HepG2 (cell line): ENCODE data around the gene MSANTD1. TPM values are rescaled to one million over a fixed set of nuclear protein-coding genes. Genes with fewer than 3 reads are reported as not detected.

ENCODE experiments used
- ATAC-seq: fragments of 200-7000 bp; cut with Tn5 transposase; 3 replicates; pipeline ENCODE4 v1.9.1; 2020; ENCODE audit warnings: mild to moderate bottlenecking, moderate library complexity
- BruUV-seq: library from RNA; stranded (reverse); fragments of 400-500 nt; replicated peaks from 2 replicates; lab custom pipeline; 2021; lab: Mats Ljungman, UMichigan
- CTCF ChIA-PET: fragments of 300-600 bp; formaldehyde crosslinking; extraction: SDS; loops from one replicate; lab custom pipeline; 2021; ENCODE audit warnings: low total read pairs, inconsistent platforms, low intra/inter-chr PET ratio; lab: Yijun Ruan, JAX
- POLR2A ChIA-PET: fragments of 350-600 bp; sonication (Branson Sonifier 250); formaldehyde crosslinking; loops from one replicate; lab custom pipeline; 2020; ENCODE audit warnings: antibody characterized with exemption, inconsistent platforms; lab: Yijun Ruan, JAX
- DNase-seq: peaks from one replicate; pipeline ENCODE4 v3.0.0-alpha.2; 2015; ENCODE audit warnings: low spot score
- FAIRE-seq: peaks from 3 replicates; lab custom pipeline; 2011; peaks lifted over from hg19 to GRCh38; lab: Jason Lieb, UNC
- H2AFZ ChIP-seq: one replicate; pipeline ENCODE4 v1.6.1; 2011; ENCODE audit warnings: low read length, inconsistent platforms
- H3K27ac ChIP-seq: fragments of 300-600 bp; 3 replicates; pipeline ENCODE4 v1.8.0; 2011; ENCODE audit warnings: mixed run types, mild to moderate bottlenecking, mixed read lengths, low read length, inconsistent platforms; ENCODE audit not compliant: insufficient read depth; ENCODE audit errors: extremely low read length
- H3K27me3 ChIP-seq, 2 experiments: fragments of 200-600 bp in 1 of 2; 2 replicates in 1 of 2; 3 replicates in 1 of 2; pipeline versions ENCODE4 v1.6.0 to v1.8.0; 2011; ENCODE audit warnings: low read length in 2 of 2, mild to moderate bottlenecking in 2 of 2, moderate library complexity in 2 of 2, inconsistent platforms in 1 of 2; ENCODE audit not compliant: insufficient read depth in 2 of 2, control insufficient read depth in 1 of 2
- H3K36me3 ChIP-seq, 2 experiments: fragments of 200-600 bp in 1 of 2; replicated peaks in 1 of 2; 2 replicates in 1 of 2; 3 replicates in 1 of 2; pipeline versions ENCODE4 v1.5.1 to v1.8.0; 2011; ENCODE audit warnings: low read length in 2 of 2, inconsistent platforms in 1 of 2; ENCODE audit not compliant: insufficient read depth in 2 of 2, control insufficient read depth in 1 of 2
- H3K4me1 ChIP-seq: 2 replicates; pipeline ENCODE4 v1.5.1; 2012; ENCODE audit warnings: low read length, inconsistent platforms; ENCODE audit not compliant: insufficient read depth
- H3K4me2 ChIP-seq: 2 replicates; pipeline ENCODE4 v1.6.0; 2011; ENCODE audit warnings: low read depth, low read length, inconsistent platforms
- H3K4me3 ChIP-seq, 3 experiments: fragments of 200-600 bp in 1 of 3; sonication (generic), shearing (Covaris generic) in 1 of 3; replicated peaks in 1 of 3; 2 replicates each; pipeline ENCODE4 v1.5.1; 2011 to 2016; ENCODE audit warnings: low read length in 3 of 3, inconsistent platforms in 2 of 3, low read depth in 2 of 3, mild to moderate bottlenecking in 2 of 3, control low read depth in 1 of 3, mixed read lengths in 1 of 3; ENCODE audit not compliant: insufficient read depth in 1 of 3
- H3K79me2 ChIP-seq: one replicate; pipeline ENCODE4 v1.6.1; 2011; ENCODE audit warnings: low read length, inconsistent platforms; ENCODE audit not compliant: insufficient read depth
- H3K9ac ChIP-seq: 2 replicates; pipeline ENCODE4 v1.6.0; 2011; ENCODE audit warnings: mild to moderate bottlenecking, low read depth, low read length, inconsistent platforms; ENCODE audit not compliant: insufficient read depth
- H3K9me3 ChIP-seq: 2 replicates; pipeline ENCODE4 v1.5.1; 2012; ENCODE audit warnings: mild to moderate bottlenecking, low read length
- H4K20me1 ChIP-seq: 2 replicates; pipeline ENCODE4 v1.6.0; 2011; ENCODE audit warnings: inconsistent platforms, mild to moderate bottlenecking, low read length, moderate library complexity; ENCODE audit not compliant: insufficient read depth
- CHD4 ChIP-seq: fragments of 200-600 bp; sonication (generic); IDR thresholded peaks from 2 replicates; pipeline ENCODE4 v1.7.0; 2017; ENCODE audit warnings: mild to moderate bottlenecking, low read length, borderline replicate concordance
- EP300 ChIP-seq, 3 experiments: sonication (generic) in 1 of 3; formaldehyde crosslinking in 1 of 3; IDR thresholded peaks; 2 replicates each; pipeline versions ENCODE4 v1.5.1 to v1.6.1; 2011 to 2020; ENCODE audit warnings: low read depth in 2 of 3, low read length in 2 of 3, borderline replicate concordance in 1 of 3, improper control_type of control experiment in 1 of 3, mild to moderate bottlenecking in 1 of 3, missing genetic modification reagents in 1 of 3, moderate library complexity in 1 of 3
- MAFK ChIP-seq, 2 experiments: IDR thresholded peaks in 1 of 2; conservative IDR thresholded peaks in 1 of 2; 2 replicates each; pipeline ENCODE4 v1.6.1; 2011; ENCODE audit warnings: improper control_type of control experiment in 2 of 2, low read length in 2 of 2
- MIER2 ChIP-seq: IDR thresholded peaks from 2 replicates; pipeline ENCODE4 v1.6.1; 2016; ENCODE audit warnings: missing biosample characterization, missing genetic modification reagents
- NRL ChIP-seq: sonication (generic); formaldehyde crosslinking; IDR thresholded peaks from 2 replicates; pipeline ENCODE4 v1.5.0; 2020; ENCODE audit warnings: missing genetic modification reagents, mild to moderate bottlenecking, moderate library complexity, borderline replicate concordance
- PLRG1 ChIP-seq: fragments of 450-650 bp; conservative IDR thresholded peaks from 2 replicates; pipeline ENCODE4 v1.6.1; 2016
- RBAK ChIP-seq: sonication (generic); formaldehyde crosslinking; IDR thresholded peaks from 2 replicates; pipeline ENCODE4 v1.5.1; 2020; ENCODE audit warnings: mild to moderate bottlenecking, missing genetic modification reagents
- STAT5B ChIP-seq: sonication (generic); formaldehyde crosslinking; IDR thresholded peaks from 2 replicates; pipeline ENCODE4 v1.4.0; 2020; ENCODE audit warnings: missing genetic modification reagents
- ZFP1 ChIP-seq: IDR thresholded peaks from 2 replicates; pipeline ENCODE4 v1.6.1; 2016
- ZKSCAN8 ChIP-seq: IDR thresholded peaks from 2 replicates; pipeline ENCODE4 v1.6.1; 2016; ENCODE audit warnings: borderline replicate concordance, missing genetic modification reagents, missing compliant biosample characterization
- ZNF121 ChIP-seq: sonication (generic); formaldehyde crosslinking; IDR thresholded peaks from 2 replicates; pipeline ENCODE4 v1.5.0; 2020; ENCODE audit warnings: mild to moderate bottlenecking, missing genetic modification reagents
- ZNF510 ChIP-seq: sonication (generic); formaldehyde crosslinking; IDR thresholded peaks from 2 replicates; pipeline ENCODE4 v1.4.0; 2020; ENCODE audit warnings: low read depth, mild to moderate bottlenecking, missing genetic modification reagents
- ZNF782 ChIP-seq: sonication (generic); formaldehyde crosslinking; IDR thresholded peaks from 2 replicates; pipeline ENCODE4 v1.4.0; 2020; ENCODE audit warnings: missing genetic modification reagents, mild to moderate bottlenecking, borderline replicate concordance
- WGBS: methylation state at CpG from one replicate; pipeline ENCODE4 v1.1.6; 2017; ENCODE audit warnings: low lambda C conversion rate; 5-methylcytosine and 5-hydroxymethylcytosine counted together
- in situ Hi-C: cut with HindIII; loops from 2 replicates; pipeline ENCODE4 v1.10.0; 2017; ENCODE audit warnings: low pct_unique_long_range_greater_than_20kb; ENCODE audit not compliant: extremely low pct_ligation_motif_present
- intact Hi-C: fragments of 100-400 bp; cut with micrococcal nuclease; formaldehyde crosslinking; loops from one replicate; pipeline ENCODE4 v1.10.0; 2022; ENCODE audit not compliant: unreplicated experiment
- polyA plus RNA-seq, 8 experiments: library from polyadenylated mRNA; depleted of rRNA in 3 of 8; stranded (reverse) in 7 of 8; unstranded in 1 of 8; fragments of >200 nt; fragmentation: Illumina TruSeq in 4 of 8; extraction: Trizol in 4 of 8; gene quantifications; 2 replicates each; pipeline versions ENCODE4 v1.2.1 to v1.2.3, GENCODE V29; 2011 to 2016; ENCODE audit warnings: low read depth in 4 of 8, missing spikeins in 1 of 8, mixed read lengths in 1 of 8; ENCODE audit not compliant: insufficient read depth in 1 of 8
- total RNA-seq, 5 experiments: library from RNA; depleted of rRNA; stranded (reverse); fragments of >200 nt; fragmentation: Illumina TruSeq; extraction: Trizol; gene quantifications; 2 replicates each; pipeline ENCODE4 v1.2.3, GENCODE V29; 2016; ENCODE audit warnings: low read depth in 1 of 5
- TF ChIP-seq, protein P1 (sequence below): sonication (generic); formaldehyde crosslinking; IDR thresholded peaks from 2 replicates; pipeline ENCODE4 v1.8.1; 2022; ENCODE audit warnings: mild to moderate bottlenecking, missing genetic modification reagents
- TF ChIP-seq, protein P2 (sequence below): sonication (generic); formaldehyde crosslinking; IDR thresholded peaks from 2 replicates; pipeline ENCODE4 v1.5.1; 2020; ENCODE audit warnings: missing genetic modification reagents, mild to moderate bottlenecking, borderline replicate concordance

MSANTD1 gene
- total and polyA plus RNA-seq, 2 of the 13 experiments (the other 11 are each of a cell fraction or from before 2014, with no cell fraction given) = 0.22 to 0.40 TPM

DNA sequence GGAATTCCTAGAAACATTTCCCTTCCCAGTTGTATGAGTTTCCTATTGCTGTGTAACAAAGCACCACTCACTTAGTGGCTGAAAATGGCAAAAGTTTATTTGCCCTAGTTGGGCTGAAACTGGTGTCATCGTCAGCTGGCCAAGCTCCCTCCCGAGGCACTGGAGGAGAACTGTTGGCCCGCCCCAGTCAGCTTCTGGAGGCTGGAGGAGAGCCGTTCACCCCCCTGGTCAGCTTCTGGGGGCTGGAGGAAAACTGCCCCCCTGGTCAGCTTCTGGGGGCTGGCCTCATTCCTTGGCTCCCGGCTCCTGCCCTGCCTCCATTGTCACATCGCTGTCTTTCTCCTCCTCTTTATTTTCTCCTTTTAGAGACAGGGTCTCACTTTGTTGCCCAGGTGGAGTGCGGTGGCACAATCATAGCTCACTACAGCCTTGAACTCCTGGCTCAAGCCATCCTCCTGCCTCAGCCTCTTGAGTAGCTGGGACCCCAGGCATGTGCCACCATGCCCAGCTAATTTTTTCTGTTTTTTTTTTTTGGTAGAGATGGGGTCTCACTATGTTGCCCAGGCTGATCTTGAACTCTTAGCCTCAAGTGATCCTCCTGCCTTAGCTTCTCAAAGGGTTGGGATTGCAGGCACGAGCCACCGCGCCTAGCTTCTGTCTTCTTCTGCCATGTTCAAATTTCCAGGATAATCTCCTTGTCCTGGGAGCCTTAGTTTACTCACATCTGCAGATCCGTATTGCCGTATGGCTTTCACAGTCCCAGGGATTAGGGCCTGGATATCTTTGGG, 47.1 kb downstream of the MSANTD1 start:
- in situ Hi-C loops = no loop called here
- no peak for ATAC-seq

GRCh38 chr4:3296651-3297050, 47.7 kb downstream of the MSANTD1 start:
- Histone ChIP-seq H3K27me3 (no peaks in the 10 kb centered on the region), H3K9ac (no peak overlapping the region), H3K27ac (no peak overlapping the region), H3K4me1 (peaks cover 55% of the 10 kb centered on the region), H3K4me2 (no peak overlapping the region), H3K4me3 (no peak overlapping the region), H3K36me3 (no peaks in the 10 kb centered on the region), H2AFZ (no peak overlapping the region), H4K20me1 (peaks cover 10% of the 10 kb centered on the region; the same call in 1 of the 2 replicates), H3K79me2 (peaks cover 53% of the 10 kb centered on the region), H3K9me3 (no peaks in the 10 kb centered on the region)
- intact Hi-C loops = no loop called here
- in situ Hi-C loops = no loop called here
- BruUV-seq = no TSS peak
- FAIRE-seq = no peak
- no peak for DNase-seq
- 100% methylated on average over 7 of the region's 8 CpGs for WGBS
- ChIA-PET CTCF (no interaction called here), POLR2A (no interaction called here)
- no peak for ATAC-seq
- no peak for TF ChIP-seq PLRG1
- no peak for TF ChIP-seq MAFK (conservative IDR thresholded peaks at IDR 0.05 in 1 of 2, IDR thresholded peaks at IDR 0.05 in 1 of 2; ENCODE audit: low read length in 2 of 2)
- TF ChIP-seq NRL (CRISPR knock-in tag) = no peak
- no peak for TF ChIP-seq CHD4
- no peak for TF ChIP-seq ZFP1
- TF ChIP-seq MIER2 (CRISPR knock-in tag) = no peak
- TF ChIP-seq, protein P1, sequence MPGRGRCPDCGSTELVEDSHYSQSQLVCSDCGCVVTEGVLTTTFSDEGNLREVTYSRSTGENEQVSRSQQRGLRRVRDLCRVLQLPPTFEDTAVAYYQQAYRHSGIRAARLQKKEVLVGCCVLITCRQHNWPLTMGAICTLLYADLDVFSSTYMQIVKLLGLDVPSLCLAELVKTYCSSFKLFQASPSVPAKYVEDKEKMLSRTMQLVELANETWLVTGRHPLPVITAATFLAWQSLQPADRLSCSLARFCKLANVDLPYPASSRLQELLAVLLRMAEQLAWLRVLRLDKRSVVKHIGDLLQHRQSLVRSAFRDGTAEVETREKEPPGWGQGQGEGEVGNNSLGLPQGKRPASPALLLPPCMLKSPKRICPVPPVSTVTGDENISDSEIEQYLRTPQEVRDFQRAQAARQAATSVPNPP (CRISPR knock-in tag) = no peak
- TF ChIP-seq EP300 (IDR thresholded peaks at IDR 0.05; ENCODE audit: low read depth in 2 of 2, low read length in 2 of 2) = no peak
- no peak for TF ChIP-seq EP300 (CRISPR knock-in tag; IDR thresholded peaks at IDR 0.05; ENCODE audit: borderline replicate concordance)
- TF ChIP-seq STAT5B (CRISPR knock-in tag) = no peak
- TF ChIP-seq ZNF510 (CRISPR knock-in tag) = no peak
- no peak for TF ChIP-seq ZNF782
- TF ChIP-seq ZKSCAN8 = no peak

More for the DNA sequence above, 47.1 kb downstream of the MSANTD1 start:
- H3K9ac ChIP-seq = no peak overlapping the region
- FAIRE-seq = no peak
- POLR2A ChIA-PET = no interaction called here
- peaks cover 55% of the 10 kb centered on the region for H3K4me1 ChIP-seq
- H3K4me3 ChIP-seq = no peak overlapping the region
- intact Hi-C loops = no loop called here
- no peak overlapping the region for H3K4me2 ChIP-seq
- H3K27ac ChIP-seq = no peak overlapping the region
- whole genome bisulfite sequencing = 94% methylated on average over 12 of the region's 12 CpGs
- H2AFZ ChIP-seq = no peak overlapping the region
- CTCF ChIA-PET = no interaction called here
- H3K79me2 ChIP-seq = peaks cover 52% of the 10 kb centered on the region
- TSS peak; percentile 43 for BruUV-seq
- TF ChIP-seq, protein P2, sequence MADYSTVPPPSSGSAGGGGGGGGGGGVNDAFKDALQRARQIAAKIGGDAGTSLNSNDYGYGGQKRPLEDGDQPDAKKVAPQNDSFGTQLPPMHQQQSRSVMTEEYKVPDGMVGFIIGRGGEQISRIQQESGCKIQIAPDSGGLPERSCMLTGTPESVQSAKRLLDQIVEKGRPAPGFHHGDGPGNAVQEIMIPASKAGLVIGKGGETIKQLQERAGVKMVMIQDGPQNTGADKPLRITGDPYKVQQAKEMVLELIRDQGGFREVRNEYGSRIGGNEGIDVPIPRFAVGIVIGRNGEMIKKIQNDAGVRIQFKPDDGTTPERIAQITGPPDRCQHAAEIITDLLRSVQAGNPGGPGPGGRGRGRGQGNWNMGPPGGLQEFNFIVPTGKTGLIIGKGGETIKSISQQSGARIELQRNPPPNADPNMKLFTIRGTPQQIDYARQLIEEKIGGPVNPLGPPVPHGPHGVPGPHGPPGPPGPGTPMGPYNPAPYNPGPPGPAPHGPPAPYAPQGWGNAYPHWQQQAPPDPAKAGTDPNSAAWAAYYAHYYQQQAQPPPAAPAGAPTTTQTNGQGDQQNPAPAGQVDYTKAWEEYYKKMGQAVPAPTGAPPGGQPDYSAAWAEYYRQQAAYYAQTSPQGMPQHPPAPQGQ = no peak
- TF ChIP-seq ZNF121 (CRISPR knock-in tag) (0 out of 2 replicates have a peak, but pooled peaks have one; percentile 40), RBAK (CRISPR knock-in tag) (peak; percentile 59; the same call in 1 of the 2 replicates)
- no peaks in the 10 kb centered on the region for H3K36me3 ChIP-seq
- no peaks in the 10 kb centered on the region for H3K27me3 ChIP-seq
- H3K9me3 ChIP-seq = no peaks in the 10 kb centered on the region
- no peak for DNase-seq
- peaks cover 10% of the 10 kb centered on the region; the same call in 1 of the 2 replicates for H4K20me1 ChIP-seq
